Renal cortex interstitium (tissue), 11 donors: ENCODE data around the gene SLC33A1. TPM values are rescaled to one million over a fixed set of nuclear protein-coding genes. Genes with fewer than 3 reads are reported as not detected.
"Not testable (repeated sequence)": the region's sequence is repeated elsewhere in the genome, so short reads cannot be mapped to it uniquely, and the experiment has no call there.

ENCODE experiments used
- DNase-seq, 11 donors: peaks; one replicate each; pipeline ENCODE4 v3.0.0-alpha.2; 2013; ENCODE audit warnings: low read depth in 9 of 11, low spot score in 4 of 11; ENCODE audit errors: extremely low read depth in 1 of 11
- polyA plus RNA-seq, 3 donors: library from polyadenylated mRNA; unstranded; fragments of 120-200 nt; gene quantifications; one replicate each; pipeline ENCODE4 v1.2.1, GENCODE V29; 2013; ENCODE audit not compliant: insufficient read length in 3 of 3

The SLC33A1 gene
- polyA plus RNA-seq, 3 donors: 38.4 to 45.8 (median 38.6) TPM

DNA sequence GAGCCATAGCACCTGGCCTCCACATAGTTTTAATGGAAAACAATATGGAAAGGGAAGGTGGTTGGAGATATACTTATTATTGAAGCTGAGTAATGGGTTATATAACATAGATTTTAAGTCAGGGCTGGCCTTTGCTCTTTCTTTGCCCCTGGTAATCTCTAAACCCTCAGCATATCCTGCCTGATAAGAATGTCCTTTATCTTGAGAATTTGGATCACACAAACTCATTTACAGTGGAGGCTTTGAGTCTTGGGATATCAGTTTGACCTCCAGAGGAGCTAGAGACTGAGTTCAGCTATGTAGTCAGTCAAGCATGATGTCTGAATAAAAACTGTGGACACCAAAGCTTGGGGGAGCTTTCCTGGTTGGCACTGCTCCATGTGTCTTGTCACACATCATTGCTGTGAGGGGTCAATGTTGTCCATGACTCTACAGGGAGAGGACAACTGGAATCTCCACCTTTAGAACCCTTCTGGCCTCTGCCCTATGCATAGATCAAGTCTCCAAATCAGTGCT, 39.1 kb downstream of the SLC33A1 start:
- no peak for DNase-seq

DNA sequence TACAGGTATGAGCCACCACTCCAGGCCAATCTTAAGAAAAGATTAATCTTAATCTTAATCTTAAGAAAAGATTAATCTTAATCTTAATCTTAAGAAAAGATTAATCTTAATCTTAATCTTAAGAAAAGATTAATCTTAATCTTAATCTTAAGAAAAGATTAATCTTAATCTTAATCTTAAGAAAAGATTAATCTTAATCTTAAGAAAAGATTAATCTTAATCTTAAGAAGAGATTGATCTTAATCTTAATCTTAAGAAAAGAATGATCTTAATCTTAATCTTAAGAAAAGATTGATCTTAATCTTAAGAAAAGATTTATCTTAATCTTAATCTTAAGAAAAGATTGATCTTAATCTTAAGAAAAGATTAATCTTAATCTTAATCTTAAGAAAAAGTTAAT, 41.0 kb downstream of the SLC33A1 start:
- DNase-seq: not testable (repeated sequence)

DNA sequence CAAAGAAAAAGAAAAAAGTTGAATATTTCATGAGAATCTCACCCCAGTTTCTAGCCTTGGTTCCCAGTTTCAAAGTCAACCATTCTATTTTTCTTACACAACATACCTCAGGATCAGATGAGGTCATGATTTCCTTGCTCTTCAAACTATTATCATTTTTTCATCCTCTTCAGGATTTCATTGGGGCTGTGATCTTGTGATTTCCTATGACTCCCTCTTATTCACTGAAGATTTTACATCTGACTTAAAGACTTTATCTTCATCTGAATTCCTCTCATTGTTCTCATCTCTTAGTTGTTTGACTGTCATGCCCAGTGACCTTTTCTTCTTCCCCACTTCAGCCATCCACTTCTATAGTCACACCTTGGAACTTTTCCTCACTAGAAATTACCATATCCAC, 45.0 kb downstream of the SLC33A1 start:
- no peak for DNase-seq

- DNase-seq: no peak
These were observed 46.4 kb downstream of the SLC33A1 start for GRCh38 chr3:155807823-155808222.

- DNase-seq: peak in 10 of 11 donors; percentile 30 to 72 (median 53)
These were observed 48.2 kb downstream of the SLC33A1 start, which contains the start of gene C3orf33 for GRCh38 chr3:155805802-155806618. Gene C3orf33, minus strand, starts transcription at chr3:155806278. Its CDS starts 26 bp downstream, at chr3:155806252.

DNA sequence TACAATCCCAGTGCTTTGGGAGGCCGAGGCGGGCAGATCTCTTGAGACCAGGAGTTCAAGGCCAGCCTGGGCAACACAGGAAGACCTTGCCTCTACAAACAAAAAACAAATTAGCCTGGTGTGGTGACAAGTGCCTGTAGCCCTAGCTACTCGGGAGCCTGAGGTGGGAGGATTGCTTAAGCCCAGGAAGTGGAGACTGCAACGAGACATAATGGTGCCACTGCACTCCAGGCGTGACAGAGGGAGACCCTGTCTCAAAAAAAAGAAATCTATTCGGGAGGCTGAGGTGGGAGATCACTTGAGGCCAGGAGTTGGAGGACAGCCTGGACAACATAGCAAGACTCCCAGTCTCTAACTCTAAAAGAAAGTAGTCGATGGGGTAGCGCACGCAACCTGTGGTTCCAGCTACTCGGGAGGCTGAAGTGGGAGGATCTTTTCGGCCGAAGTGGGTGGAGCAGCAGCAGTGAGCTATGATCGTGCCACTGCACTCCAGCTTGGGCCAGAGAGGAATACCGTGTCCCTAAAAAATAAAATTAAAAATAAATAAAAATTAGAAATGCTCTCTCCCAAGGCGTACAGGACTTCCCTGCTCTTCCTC, 48.9 kb downstream of the SLC33A1 start:
- peak in 2 of 11 donors; percentile 3 to 7 for DNase-seq

- no peak for DNase-seq
These were observed 49.9 kb downstream of the SLC33A1 start for GRCh38 chr3:155804323-155804722.

DNA sequence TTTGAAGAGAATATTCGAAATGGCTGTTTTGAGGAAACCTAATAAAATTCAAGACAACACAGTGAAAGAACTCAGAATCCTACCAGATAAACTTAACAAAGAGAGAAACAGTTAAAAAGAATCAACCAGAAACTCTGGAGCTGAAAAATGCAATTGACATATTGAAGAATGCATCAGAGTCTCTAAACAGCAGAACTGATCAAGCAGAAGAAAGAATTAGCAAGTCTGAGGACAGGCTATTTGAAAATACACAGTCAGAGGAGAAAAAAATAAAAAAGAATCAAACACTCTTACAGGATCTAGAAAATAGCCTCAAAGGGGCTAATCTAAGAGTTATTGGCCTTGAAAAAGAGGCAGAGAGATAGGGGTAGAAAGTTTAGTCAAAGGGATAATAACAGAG, 61.7 kb downstream of the SLC33A1 start:
- no peak for DNase-seq

DNA sequence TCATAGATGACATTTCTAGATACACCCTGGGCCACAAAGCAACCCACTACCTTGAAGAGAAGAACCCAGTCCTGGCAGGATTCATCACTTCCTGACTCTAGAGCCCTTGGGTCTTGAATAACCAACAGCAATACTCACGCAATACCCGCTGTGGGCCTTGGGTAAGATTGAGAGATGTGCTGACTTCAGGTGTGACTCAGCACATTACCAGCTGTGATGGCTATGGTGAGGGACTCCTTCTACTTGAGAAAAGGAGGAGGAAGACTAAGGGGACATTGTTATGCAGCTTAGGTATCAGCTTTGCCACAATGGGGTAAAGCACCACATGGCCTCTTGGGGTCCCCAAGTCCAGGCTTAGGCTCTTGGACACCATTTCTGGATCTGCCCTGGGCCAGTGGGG, 63.0 kb downstream of the SLC33A1 start:
- DNase-seq: no peak

GRCh38 chr3:155790272-155790925, 63.8 kb downstream of the SLC33A1 start:
- no peak for DNase-seq

DNA sequence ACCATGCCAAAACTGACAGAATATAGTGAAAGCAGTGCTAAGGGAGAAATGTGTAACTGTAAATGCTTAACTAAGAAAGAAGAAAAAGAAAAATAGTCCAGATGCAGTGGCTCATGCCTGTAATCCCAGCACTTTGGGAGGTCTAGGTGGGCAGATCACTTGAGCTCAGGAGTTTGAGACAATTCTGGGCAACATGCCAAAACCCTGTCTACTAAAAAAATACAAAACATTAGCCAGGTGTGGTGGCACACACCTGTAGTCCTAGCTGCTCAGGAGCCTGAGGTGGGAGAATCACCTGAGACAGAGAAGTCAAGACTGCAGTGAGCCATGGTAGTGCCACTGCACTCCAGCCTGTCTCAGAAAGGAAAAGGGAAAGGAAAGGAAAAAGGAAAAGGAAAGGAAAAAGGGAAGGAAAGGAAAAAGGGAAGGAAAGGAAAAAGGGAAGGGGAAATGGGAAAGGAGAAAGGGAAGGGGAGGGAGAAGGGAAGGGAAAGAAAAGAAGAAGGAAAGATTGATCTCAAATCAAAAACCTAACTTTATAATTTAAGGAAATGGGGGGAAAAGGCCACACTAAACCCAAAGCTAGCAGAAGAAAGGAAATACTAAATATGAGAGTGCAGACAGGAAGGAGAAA, 68.4 kb downstream of the SLC33A1 start:
- DNase-seq: no peak

GRCh38 chr3:155782390-155782953, 71.8 kb downstream of the SLC33A1 start:
- DNase-seq: no peak

DNA sequence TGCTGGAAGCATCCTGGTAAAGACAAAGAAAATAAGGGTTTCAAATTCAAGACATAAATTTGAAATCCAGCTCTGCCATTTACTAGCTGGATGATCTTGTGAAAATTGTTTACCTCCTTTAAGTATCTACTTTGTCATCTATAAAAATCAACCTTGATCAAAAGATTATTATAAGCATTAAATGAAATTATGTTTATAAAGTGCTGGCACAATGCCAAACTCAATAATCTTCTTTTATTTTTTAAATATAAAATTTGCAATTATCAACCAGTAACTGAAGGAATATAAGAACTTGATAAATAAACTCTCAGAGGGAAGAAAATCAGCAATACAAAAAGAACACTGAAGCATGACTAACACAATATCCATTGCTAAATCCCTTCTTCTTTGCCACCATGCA, 73.9 kb downstream of the SLC33A1 start:
- DNase-seq: no peak

DNA sequence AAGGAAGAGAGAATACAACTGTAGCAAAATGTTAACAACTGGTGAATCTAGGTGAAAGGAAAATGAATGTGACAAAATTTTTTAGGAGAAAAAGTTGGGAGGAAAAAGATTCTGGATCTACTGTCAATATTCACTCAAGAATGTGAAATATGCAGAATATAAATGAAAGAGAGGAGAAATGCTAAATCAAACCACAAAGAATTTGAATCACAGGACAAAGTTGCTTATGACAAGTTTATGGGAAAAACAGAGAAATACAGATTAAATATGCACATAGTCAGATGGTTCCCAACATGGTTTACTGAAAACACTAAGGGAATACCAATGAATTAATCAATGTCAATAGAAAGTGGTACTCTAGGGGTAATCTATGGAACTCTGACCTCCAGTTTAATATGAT, 75.8 kb downstream of the SLC33A1 start:
- DNase-seq: no peak

GRCh38 chr3:155772801-155773200, 81.4 kb downstream of the SLC33A1 start:
- DNase-seq: no peak

- DNase-seq: no peak
These were observed 83.1 kb downstream of the SLC33A1 start for GRCh38 chr3:155771126-155771525.
